Measurements from ENCODE around the gene BRCA2. TPM values are rescaled to one million over a fixed set of nuclear protein-coding genes. Genes with fewer than 3 reads are reported as not detected.

Gene BRCA2
- total RNA-seq, 2 donors from 2014 or later = 0.66 to 1.0 TPM

DNA sequence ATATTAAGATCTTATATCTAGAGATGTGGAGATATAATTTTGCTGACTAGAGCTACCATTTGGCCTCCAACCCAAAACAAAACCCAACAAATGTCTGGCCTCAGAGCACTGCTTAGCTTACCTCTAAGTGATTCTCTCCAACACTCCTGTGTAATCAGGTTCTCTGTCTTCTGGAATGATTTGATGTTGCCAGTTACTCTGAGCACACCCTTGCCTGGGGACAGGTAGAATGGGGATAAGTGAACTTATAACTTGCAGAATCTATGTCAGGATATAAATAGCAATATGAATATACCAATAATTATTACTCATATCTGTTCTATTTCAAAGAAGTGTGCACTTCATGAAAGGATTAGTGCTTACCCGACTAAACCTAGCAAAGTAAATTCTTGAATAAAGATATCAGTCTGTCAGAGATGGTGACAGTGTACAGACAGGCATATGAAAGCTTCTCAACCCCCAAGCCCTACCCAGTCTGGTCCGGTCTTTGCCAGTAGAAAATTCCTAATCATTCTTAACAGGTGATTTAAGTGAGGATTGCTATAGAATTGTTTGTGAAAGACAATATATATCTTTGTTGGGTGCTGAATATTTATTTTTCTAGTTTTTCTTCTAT, 33.1 kb upstream of the BRCA2 start:
- 83 to 84% methylated on average over 2 of the region's 2 CpGs for WGBS, 2 donors
- TF ChIP-seq CTCF (IDR thresholded peaks at IDR 0.05) (no peak), POLR2A (IDR thresholded peaks at IDR 0.05) (no peak)
- Histone ChIP-seq H3K36me3 (replicated peaks in 1 of 2; ENCODE audit: insufficient read depth in 1 of 2, low read depth in 2 of 2) (peaks cover 0 to 24% of the 10 kb centered on the region in 2 donors), H3K9me3 (no peaks in the 10 kb centered on the region), H3K4me1 (peaks cover 14% of the 10 kb centered on the region), H3K27me3 (no peaks in the 10 kb centered on the region), H3K27ac (no peak overlapping the region), H3K4me3 (no peak overlapping the region)
- no peak for ATAC-seq
- DNase-seq = no peak
- intact Hi-C loops (cut with DNase I) = no loop called here

GRCh38 chr13:32284927-32285632, 30.2 kb upstream of the BRCA2 start:
- peaks cover 0 to 13% of the 10 kb centered on the region in 2 donors for H3K36me3 ChIP-seq (replicated peaks in 1 of 2; ENCODE audit: insufficient read depth in 1 of 2, low read depth in 2 of 2)
- 30 to 37% methylated on average over 6 of the region's 6 CpGs for WGBS, 2 donors
- H3K27ac ChIP-seq = peak overlapping the region in 1 of 4 donors; percentile 26
- peaks cover 14% of the 10 kb centered on the region for H3K4me1 ChIP-seq
- no peaks in the 10 kb centered on the region for H3K9me3 ChIP-seq
- peak; percentile 38 for ATAC-seq
- TF ChIP-seq CTCF (IDR thresholded peaks at IDR 0.05) (no peak), POLR2A (IDR thresholded peaks at IDR 0.05) (no peak)
- DNase-seq = peak; percentile 20 to 36 (median 26)
- H3K4me3 ChIP-seq = no peak overlapping the region
- H3K27me3 ChIP-seq = no peaks in the 10 kb centered on the region
- intact Hi-C loops (cut with DNase I) = no loop called here

DNA sequence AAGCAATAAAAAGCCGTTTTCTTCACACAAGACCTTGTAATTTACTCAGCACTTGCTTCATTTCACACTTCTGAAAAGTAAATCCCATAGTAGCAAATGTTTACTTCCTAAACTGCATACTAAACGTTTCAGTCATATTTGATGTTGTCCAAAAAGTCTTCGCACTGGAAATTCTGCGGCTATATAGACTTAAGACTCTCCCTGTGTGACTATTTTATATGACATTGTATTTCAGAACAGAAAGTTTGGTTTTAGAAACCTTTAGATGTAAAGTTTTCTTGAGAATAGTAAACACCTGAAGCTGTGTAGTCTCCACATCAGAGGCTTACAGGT, 29.7 kb upstream of the BRCA2 start:
- Histone ChIP-seq H3K4me3 (no peak overlapping the region), H3K27me3 (no peaks in the 10 kb centered on the region), H3K36me3 (replicated peaks in 1 of 2; ENCODE audit: insufficient read depth in 1 of 2, low read depth in 2 of 2) (peaks cover 0 to 10% of the 10 kb centered on the region in 2 donors), H3K4me1 (peaks cover 14% of the 10 kb centered on the region), H3K27ac (no peak overlapping the region), H3K9me3 (no peaks in the 10 kb centered on the region)
- no peak for ATAC-seq
- no peak for DNase-seq
- 60 to 65% methylated on average over 4 of the region's 4 CpGs for WGBS, 2 donors
- intact Hi-C loops (cut with DNase I) = no loop called here
- no peak for TF ChIP-seq CTCF (IDR thresholded peaks at IDR 0.05)
- no peak for TF ChIP-seq POLR2A (IDR thresholded peaks at IDR 0.05)

DNA sequence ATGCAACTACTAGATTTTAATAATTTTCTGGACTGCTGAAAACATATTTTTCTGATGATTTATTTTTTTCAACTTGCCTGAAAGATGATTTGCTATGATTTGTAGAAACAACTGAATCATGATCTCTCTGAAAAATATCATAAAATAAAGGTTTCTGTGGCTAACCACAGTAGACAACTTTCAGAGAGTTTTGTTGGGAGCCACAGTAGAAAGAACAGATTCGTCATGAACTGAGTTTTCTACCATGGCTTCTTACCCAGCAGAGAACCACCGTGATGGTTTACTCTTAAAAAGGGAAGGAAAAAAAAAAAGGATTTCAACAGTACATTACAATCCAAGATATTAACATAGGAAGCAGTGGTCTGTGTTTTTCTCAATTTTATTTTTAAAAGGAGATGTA, 18.1 kb upstream of the BRCA2 start:
- ATAC-seq (no peak), DNase-seq (no peak)
- Histone ChIP-seq H3K4me3 (no peak overlapping the region), H3K36me3 (replicated peaks in 1 of 2; ENCODE audit: insufficient read depth in 1 of 2, low read depth in 2 of 2) (peaks cover 0 to 4% of the 10 kb centered on the region in 2 donors), H3K27ac (no peak overlapping the region), H3K4me1 (no peaks in the 10 kb centered on the region), H3K9me3 (no peaks in the 10 kb centered on the region), H3K27me3 (no peaks in the 10 kb centered on the region)
- TF ChIP-seq POLR2A (IDR thresholded peaks at IDR 0.05) (no peak), CTCF (IDR thresholded peaks at IDR 0.05) (no peak)
- 69 to 89% methylated on average over 2 of the region's 2 CpGs for WGBS, 2 donors
- intact Hi-C loops (cut with DNase I) = no loop called here

DNA sequence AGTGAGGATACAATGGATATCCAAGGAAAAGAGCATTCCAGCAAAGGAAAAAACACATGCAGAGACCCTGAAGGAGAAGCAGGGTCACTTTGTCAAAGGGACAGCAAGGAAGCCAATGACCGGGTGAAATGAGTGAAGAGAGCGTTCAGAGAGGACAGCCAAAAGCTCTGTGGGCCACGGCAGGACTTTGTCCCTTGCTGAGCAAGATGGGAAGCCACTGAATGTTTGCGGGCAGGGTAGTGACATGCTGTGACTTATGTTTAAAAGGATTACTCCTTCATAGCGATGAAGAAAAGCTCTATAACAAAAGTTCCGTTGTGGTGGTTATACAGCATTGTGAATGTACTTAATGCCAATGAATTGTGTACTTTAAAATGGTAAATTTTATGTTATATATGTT, 16.6 kb upstream of the BRCA2 start:
- no peak for ATAC-seq

More for the DNA sequence above, 16.6 kb upstream of the BRCA2 start:
- H3K36me3 ChIP-seq (replicated peaks in 1 of 2; ENCODE audit: insufficient read depth in 1 of 2, low read depth in 2 of 2) = peaks cover 0 to 4% of the 10 kb centered on the region in 2 donors
- TF ChIP-seq CTCF (IDR thresholded peaks at IDR 0.05) (no peak), POLR2A (IDR thresholded peaks at IDR 0.05) (no peak)
- no peak for DNase-seq
- WGBS, 2 donors = 86 to 87% methylated on average over 6 of the region's 6 CpGs
- no peak overlapping the region for H3K27ac ChIP-seq
- H3K9me3 ChIP-seq = no peaks in the 10 kb centered on the region
- H3K4me1 ChIP-seq = no peaks in the 10 kb centered on the region
- no peak overlapping the region for H3K4me3 ChIP-seq
- H3K27me3 ChIP-seq = no peaks in the 10 kb centered on the region
- intact Hi-C loops (cut with DNase I) = no loop called here

Data from body of pancreas (tissue), 4 donors.